GM13977 (cell line): ENCODE results near the gene LOXL3.
A peak's percentile ranks its signal among the peaks of the same experiment; 100 is the strongest.

ENCODE experiments used
- DNase-seq: peaks from one replicate; pipeline ENCODE4 v3.0.0; 2012; ENCODE audit warnings: low spot score
- CTCF ChIP-seq: IDR thresholded peaks from 2 replicates; pipeline ENCODE4 v1.5.1; 2012; ENCODE audit warnings: mild to moderate bottlenecking, control low read depth; ENCODE audit not compliant: insufficient read depth; ENCODE audit errors: extremely low read depth, missing control alignments
- in situ Hi-C: fragments of 300-500 bp; cut with MboI; formaldehyde crosslinking; loops from one replicate; pipeline ENCODE4 v1.12.0; 2022; ENCODE audit warnings: low sequenced_read_pairs, low pct_unique_long_range_greater_than_20kb, mixed read lengths, inconsistent platforms; ENCODE audit not compliant: unreplicated experiment

LOXL3 gene

GRCh38 chr2:74510272-74510671, 43.5 kb downstream of the LOXL3 start:
- in situ Hi-C loops = no loop called here
- no peak for DNase-seq
- no peak for TF ChIP-seq CTCF

GRCh38 chr2:74507926-74508520, 45.7 kb downstream of the LOXL3 start:
- in situ Hi-C loops = no loop called here
- peak; percentile 58 for DNase-seq

GRCh38 chr2:74507145-74507925, 46.4 kb downstream of the LOXL3 start, which contains the start of gene PCGF1:
PCGF1 (minus strand) TSS chr2:74507695; CDS start chr2:74507668, 27 bp downstream.
- peak; percentile 97 for DNase-seq
- in situ Hi-C loops = no loop called here
- peak; percentile 68 for TF ChIP-seq CTCF

More at GRCh38 chr2:74507926-74508520, 45.7 kb downstream of the LOXL3 start:
- no peak for TF ChIP-seq CTCF

GRCh38 chr2:74505448-74506246, 48.1 kb downstream of the LOXL3 start:
- in situ Hi-C loops = no loop called here
- no peak for DNase-seq
- no peak for TF ChIP-seq CTCF

GRCh38 chr2:74504591-74504990, 49.2 kb downstream of the LOXL3 start:
- in situ Hi-C loops = no loop called here
- TF ChIP-seq CTCF = no peak
- no peak for DNase-seq
